Astrocyte (in vitro differentiated cells and primary cell): ENCODE measurements around the gene IQGAP2.

ENCODE experiments used
- CTCF ChIP-seq: IDR thresholded peaks from 2 replicates; pipeline ENCODE4 v1.5.1; 2011; ENCODE audit warnings: low read depth, mild to moderate bottlenecking, inconsistent platforms, low read length, moderate library complexity; ENCODE audit not compliant: insufficient read depth
- EZH2 ChIP-seq: IDR thresholded peaks from 2 replicates; pipeline ENCODE4 v1.6.1; 2012; ENCODE audit warnings: mild to moderate bottlenecking, low read length, inconsistent platforms; ENCODE audit not compliant: insufficient read depth

GRCh38 chr5:76535577-76535976, 132.5 kb downstream of the IQGAP2 start:
- TF ChIP-seq CTCF (no peak), EZH2 (no peak)
